WERI-Rb-1 (cell line): Measurements from ENCODE around the gene EYA4.

ENCODE experiments used
- DNase-seq: peaks from one replicate; pipeline ENCODE4 v3.0.0-alpha.2; 2020
- H3K27ac ChIP-seq: fragments of 250-450 bp; sonication (Bioruptor Pico); 2 replicates; pipeline ENCODE4 v1.5.1; 2020; ENCODE audit warnings: mild to moderate bottlenecking, moderate library complexity
- H3K27me3 ChIP-seq: fragments of 250-450 bp; sonication (Bioruptor Pico); 2 replicates; pipeline ENCODE4 v1.5.1; 2021; ENCODE audit warnings: mild to moderate bottlenecking, low read depth, moderate library complexity; ENCODE audit not compliant: insufficient read depth, severe bottlenecking
- H3K36me3 ChIP-seq: fragments of 250-450 bp; sonication (Bioruptor Pico); 2 replicates; pipeline ENCODE4 v1.5.1; 2020; ENCODE audit warnings: mild to moderate bottlenecking, moderate library complexity
- H3K4me3 ChIP-seq: 2 replicates; pipeline ENCODE4 v1.5.1; 2011; ENCODE audit warnings: low read depth, mild to moderate bottlenecking, control low read depth, low read length
- H3K9me3 ChIP-seq: fragments of 250-450 bp; sonication (Bioruptor Pico); 2 replicates; pipeline ENCODE4 v1.5.1; 2021; ENCODE audit warnings: mild to moderate bottlenecking, moderate library complexity; ENCODE audit not compliant: severe bottlenecking
- CTCF ChIP-seq: IDR thresholded peaks from 2 replicates; pipeline ENCODE4 v1.5.1; 2011; ENCODE audit warnings: low read depth, mild to moderate bottlenecking, control low read depth, inconsistent platforms, low read length

Gene EYA4

GRCh38 chr6:133369773-133370272 is 128.7 kb downstream of the EYA4 start:
- no peak for TF ChIP-seq CTCF
- Histone ChIP-seq H3K27ac (no peak overlapping the region), H3K9me3 (no peaks in the 10 kb centered on the region), H3K36me3 (no peaks in the 10 kb centered on the region), H3K4me3 (no peak overlapping the region), H3K27me3 (peaks cover 23% of the 10 kb centered on the region)
- no peak for DNase-seq

- Histone ChIP-seq H3K27me3 (peaks cover 19% of the 10 kb centered on the region), H3K36me3 (no peaks in the 10 kb centered on the region), H3K27ac (no peak overlapping the region), H3K4me3 (no peak overlapping the region), H3K9me3 (no peaks in the 10 kb centered on the region)
- DNase-seq: no peak
- TF ChIP-seq CTCF: no peak
Observed at GRCh38 chr6:133376743-133377142, 135.6 kb downstream of the EYA4 start.

DNA sequence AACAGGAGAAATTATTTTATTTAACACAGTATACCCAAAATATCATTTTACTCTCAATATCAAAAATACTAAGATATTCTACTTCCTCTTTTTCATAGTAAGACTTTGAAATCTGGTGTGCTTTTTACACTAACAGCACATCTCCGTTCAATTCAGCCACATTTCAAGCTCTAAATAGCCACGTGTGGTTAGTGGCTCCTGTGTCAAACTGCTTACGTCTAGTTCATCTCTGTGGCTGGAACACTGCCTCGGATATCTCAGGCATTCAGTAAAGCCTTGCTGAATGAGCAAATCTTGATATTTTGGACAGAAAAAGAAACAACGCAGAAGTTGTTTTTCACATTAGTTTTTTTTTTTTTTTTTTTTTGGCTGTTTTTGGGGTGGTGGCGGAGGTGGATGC is 136.1 kb downstream of the EYA4 start:
- no peak for DNase-seq
- no peak for TF ChIP-seq CTCF
- Histone ChIP-seq H3K9me3 (no peaks in the 10 kb centered on the region), H3K27ac (no peak overlapping the region), H3K4me3 (no peak overlapping the region), H3K27me3 (peaks cover 22% of the 10 kb centered on the region), H3K36me3 (no peaks in the 10 kb centered on the region)

DNA sequence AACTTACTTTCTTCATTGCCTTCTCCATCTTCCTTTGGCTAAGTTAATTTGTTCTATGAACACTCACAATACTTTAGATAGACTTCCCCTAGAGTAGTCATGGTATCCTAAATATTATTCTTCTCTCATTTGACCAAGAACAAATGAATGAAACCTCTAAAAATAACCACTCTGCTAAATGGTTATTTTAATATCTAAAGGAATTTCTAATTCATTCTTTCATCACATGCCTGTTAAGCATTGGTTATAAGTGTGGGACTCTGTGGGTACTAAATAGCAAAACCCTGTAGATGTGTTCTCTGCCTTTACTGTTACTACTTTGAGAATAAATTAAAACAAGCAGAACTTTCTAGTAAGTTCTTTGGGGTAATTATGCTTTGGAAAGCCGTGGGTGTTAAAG is 138.9 kb downstream of the EYA4 start:
- TF ChIP-seq CTCF: no peak
- Histone ChIP-seq H3K9me3 (no peaks in the 10 kb centered on the region), H3K36me3 (no peaks in the 10 kb centered on the region), H3K4me3 (no peak overlapping the region), H3K27ac (no peak overlapping the region), H3K27me3 (peaks cover 13% of the 10 kb centered on the region)
- DNase-seq: no peak

GRCh38 chr6:133380723-133381122 is 139.6 kb downstream of the EYA4 start:
- H3K27me3 ChIP-seq: peaks cover 13% of the 10 kb centered on the region
- H3K4me3 ChIP-seq: no peak overlapping the region
- no peak overlapping the region for H3K27ac ChIP-seq
- no peaks in the 10 kb centered on the region for H3K36me3 ChIP-seq
- TF ChIP-seq CTCF: no peak
- H3K9me3 ChIP-seq: no peaks in the 10 kb centered on the region
- no peak for DNase-seq

- no peak overlapping the region for H3K27ac ChIP-seq
- no peaks in the 10 kb centered on the region for H3K9me3 ChIP-seq
- DNase-seq: no peak
- TF ChIP-seq CTCF: no peak
- no peak overlapping the region for H3K4me3 ChIP-seq
- H3K36me3 ChIP-seq: no peaks in the 10 kb centered on the region
- H3K27me3 ChIP-seq: peaks cover 29% of the 10 kb centered on the region
Observed at GRCh38 chr6:133388731-133389130, 147.6 kb downstream of the EYA4 start.
